Caki2 (cell line): Measurements from ENCODE around the gene GRIFIN. TPM values are rescaled to one million over a fixed set of nuclear protein-coding genes. Genes with fewer than 3 reads are reported as not detected.

Experiments
- DNase-seq: peaks from one replicate; pipeline ENCODE4 v3.0.0-alpha.2; 2015; ENCODE audit warnings: low read depth
- in situ Hi-C: cut with HindIII; loops from 2 replicates; pipeline ENCODE4 v1.10.0; 2016; ENCODE audit warnings: low sequenced_read_pairs, low pct_unique_long_range_greater_than_20kb, mixed read lengths
- total RNA-seq: library from RNA; depleted of rRNA; stranded (reverse); fragments of >200 nt; shearing (Covaris generic); gene quantifications from 2 replicates; pipeline ENCODE4 v1.2.3, GENCODE V29; 2014; ENCODE audit warnings: low replicate concordance

The GRIFIN gene
- total RNA-seq, 1 experiment from 2014 or later: not detected

GRCh38 chr7:2446676-2447075, 29.5 kb downstream of the GRIFIN start:
- DNase-seq: no peak
- in situ Hi-C loops: no loop called here

GRCh38 chr7:2445898-2446555, 30.2 kb downstream of the GRIFIN start:
- in situ Hi-C loops: no loop called here
- DNase-seq: no peak

GRCh38 chr7:2445047-2445446, 31.2 kb downstream of the GRIFIN start:
- in situ Hi-C loops: no loop called here
- no peak for DNase-seq

- in situ Hi-C loops: no loop called here
- DNase-seq: no peak
Measured at GRCh38 chr7:2444476-2444875, 31.7 kb downstream of the GRIFIN start.

- no peak for DNase-seq
- in situ Hi-C loops: no loop called here
Measured at GRCh38 chr7:2443491-2443890, 32.7 kb downstream of the GRIFIN start.

- in situ Hi-C loops: no loop called here
- no peak for DNase-seq
Measured at GRCh38 chr7:2441430-2442058, 34.7 kb downstream of the GRIFIN start.

- DNase-seq: no peak
- in situ Hi-C loops: no loop called here
Measured at GRCh38 chr7:2440608-2441245, 35.5 kb downstream of the GRIFIN start.

GRCh38 chr7:2438775-2439174, 37.4 kb downstream of the GRIFIN start:
- in situ Hi-C loops: no loop called here
- DNase-seq: no peak

GRCh38 chr7:2438186-2438585, 38.0 kb downstream of the GRIFIN start:
- DNase-seq: no peak
- in situ Hi-C loops: no loop called here

GRCh38 chr7:2437537-2438148, 38.6 kb downstream of the GRIFIN start:
- no peak for DNase-seq
- in situ Hi-C loops: no loop called here

- DNase-seq: no peak
- in situ Hi-C loops: no loop called here
Measured at GRCh38 chr7:2437136-2437535, 39.1 kb downstream of the GRIFIN start.

GRCh38 chr7:2436341-2437104, 39.7 kb downstream of the GRIFIN start:
- DNase-seq: no peak
- in situ Hi-C loops: no loop called here

- no peak for DNase-seq
Measured at GRCh38 chr7:2435146-2435545, 41.1 kb downstream of the GRIFIN start.

GRCh38 chr7:2433713-2434550, 42.3 kb downstream of the GRIFIN start:
- no peak for DNase-seq
- in situ Hi-C loops: no loop called here

More at GRCh38 chr7:2435146-2435545, 41.1 kb downstream of the GRIFIN start:
- in situ Hi-C loops: no loop called here

GRCh38 chr7:2432910-2433712, 43.1 kb downstream of the GRIFIN start:
- in situ Hi-C loops: no loop called here
- DNase-seq: no peak

GRCh38 chr7:2431260-2431867, 44.8 kb downstream of the GRIFIN start:
- in situ Hi-C loops: no loop called here

GRCh38 chr7:2425749-2426148, 50.4 kb downstream of the GRIFIN start:
- in situ Hi-C loops: no loop called here
- no peak for DNase-seq

More at GRCh38 chr7:2431260-2431867, 44.8 kb downstream of the GRIFIN start:
- DNase-seq: no peak
